Liver (tissue), 9 donors: ENCODE data around the gene PPP1R12A. TPM values are rescaled to one million over a fixed set of nuclear protein-coding genes. Genes with fewer than 3 reads are reported as not detected.

Experiments used
- DNase-seq: peaks from one replicate; pipeline ENCODE4 v3.0.0-alpha.2; 2017; ENCODE audit warnings: low spot score
- H3K27ac ChIP-seq, 2 donors: one replicate each; pipeline ENCODE4 v1.7.0; 2013; ENCODE audit warnings: inconsistent platforms in 2 of 2, low read length in 2 of 2, control low read depth in 1 of 2, low read depth in 1 of 2, mild to moderate bottlenecking in 1 of 2
- H3K27me3 ChIP-seq, 4 donors: one replicate each; pipeline versions ENCODE4 v1.6.1 to v1.7.0; 2013; ENCODE audit warnings: low read length in 3 of 4, inconsistent platforms in 1 of 4, mild to moderate bottlenecking in 1 of 4, moderate library complexity in 1 of 4; ENCODE audit not compliant: control insufficient read depth in 4 of 4, insufficient read depth in 4 of 4
- H3K36me3 ChIP-seq, 4 donors: one replicate each; pipeline versions ENCODE4 v1.6.1 to v1.7.0; 2013; ENCODE audit warnings: low read length in 3 of 4, mild to moderate bottlenecking in 3 of 4, low read depth in 1 of 4, moderate library complexity in 1 of 4; ENCODE audit not compliant: control insufficient read depth in 4 of 4, insufficient read depth in 3 of 4
- H3K4me1 ChIP-seq, 4 donors: one replicate each; pipeline versions ENCODE4 v1.6.1 to v1.7.0; 2013; ENCODE audit warnings: low read length in 3 of 4, mild to moderate bottlenecking in 3 of 4, moderate library complexity in 1 of 4; ENCODE audit not compliant: control insufficient read depth in 4 of 4, insufficient read depth in 4 of 4
- H3K4me3 ChIP-seq, 3 donors: one replicate each; pipeline versions ENCODE4 v1.6.1 to v1.7.0; 2013; ENCODE audit warnings: low read length in 3 of 3, control low read depth in 1 of 3, low read depth in 1 of 3, mild to moderate bottlenecking in 1 of 3
- H3K9ac ChIP-seq, 2 donors: one replicate each; pipeline ENCODE4 v1.7.0; 2013; ENCODE audit warnings: low read length in 2 of 2, mild to moderate bottlenecking in 2 of 2, moderate library complexity in 2 of 2, control low read depth in 1 of 2, low read depth in 1 of 2
- H3K9me3 ChIP-seq, 4 donors: one replicate each; pipeline versions ENCODE4 v1.6.1 to v1.7.0; 2013; ENCODE audit warnings: low read length in 3 of 4; ENCODE audit not compliant: control insufficient read depth in 4 of 4
- ATF3 ChIP-seq: IDR thresholded peaks from 2 replicates; pipeline ENCODE4 v1.6.1; 2016; ENCODE audit warnings: antibody characterized with exemption
- EGR1 ChIP-seq, 2 donors: IDR thresholded peaks; 2 replicates each; pipeline ENCODE4 v1.6.1; 2016 to 2018; ENCODE audit warnings: antibody characterized with exemption in 2 of 2, low read depth in 2 of 2
- FOXA1 ChIP-seq: IDR thresholded peaks from 2 replicates; pipeline ENCODE4 v1.6.1; 2016; ENCODE audit warnings: antibody characterized with exemption
- FOXA2 ChIP-seq: IDR thresholded peaks from 2 replicates; pipeline ENCODE4 v1.6.1; 2016; ENCODE audit warnings: antibody characterized with exemption
- GABPA ChIP-seq, 2 donors: IDR thresholded peaks in 1 of 2; conservative IDR thresholded peaks in 1 of 2; 2 replicates each; pipeline ENCODE4 v1.6.1; 2016; ENCODE audit warnings: antibody characterized with exemption in 2 of 2, mild to moderate bottlenecking in 1 of 2, moderate library complexity in 1 of 2
- HNF4A ChIP-seq, 2 donors: conservative IDR thresholded peaks; 2 replicates each; pipeline ENCODE4 v1.6.1; 2016; ENCODE audit warnings: antibody characterized with exemption in 2 of 2, mild to moderate bottlenecking in 2 of 2
- HNF4G ChIP-seq: IDR thresholded peaks from 2 replicates; pipeline ENCODE4 v1.6.1; 2016; ENCODE audit warnings: antibody characterized with exemption
- JUND ChIP-seq, 2 donors: IDR thresholded peaks; 2 replicates each; pipeline ENCODE4 v1.6.1; 2016; ENCODE audit warnings: antibody characterized with exemption in 2 of 2
- MAX ChIP-seq: IDR thresholded peaks from 2 replicates; pipeline ENCODE4 v1.6.1; 2016; ENCODE audit warnings: antibody characterized with exemption
- NR2F2 ChIP-seq: IDR thresholded peaks from 2 replicates; pipeline ENCODE4 v1.6.1; 2016; ENCODE audit warnings: antibody characterized with exemption
- RAD21 ChIP-seq, 2 donors: IDR thresholded peaks; 2 replicates each; pipeline ENCODE4 v1.6.1; 2016; ENCODE audit warnings: antibody characterized with exemption in 2 of 2, mild to moderate bottlenecking in 2 of 2
- REST ChIP-seq: IDR thresholded peaks from 2 replicates; pipeline ENCODE4 v1.6.1; 2016; ENCODE audit warnings: antibody characterized with exemption, mild to moderate bottlenecking
- SP1 ChIP-seq: IDR thresholded peaks from 2 replicates; pipeline ENCODE4 v1.6.1; 2018; ENCODE audit warnings: antibody characterized with exemption, mild to moderate bottlenecking
- TAF1 ChIP-seq: conservative IDR thresholded peaks from 2 replicates; pipeline ENCODE4 v1.6.1; 2016; ENCODE audit warnings: antibody characterized with exemption, mild to moderate bottlenecking
- YY1 ChIP-seq: IDR thresholded peaks from 2 replicates; pipeline ENCODE4 v1.6.1; 2016; ENCODE audit warnings: antibody characterized with exemption, mild to moderate bottlenecking
- ZBTB33 ChIP-seq: IDR thresholded peaks from 2 replicates; pipeline ENCODE4 v1.6.1; 2016; ENCODE audit warnings: antibody characterized with exemption
- WGBS: extraction: QIAGEN DNeasy Blood & Tissue Kit; methylation state at CpG from one replicate; pipeline ENCODE4 v1.1.7; 2013; 5-methylcytosine and 5-hydroxymethylcytosine counted together
- polyA plus RNA-seq, 2 donors: library from polyadenylated mRNA; stranded (reverse) in 1 of 2; unstranded in 1 of 2; fragments of 200-250 nt in 1 of 2; fragments of >200 nt in 1 of 2; fragmentation: Nextera tagmentation in 1 of 2; extraction: Ambion mirVana in 1 of 2; gene quantifications; one replicate each; pipeline versions ENCODE4 v1.2.1 to v1.2.3, GENCODE V29; 2013 to 2015
- total RNA-seq, 2 donors: library from RNA; depleted of rRNA; stranded (reverse); fragments of >200 nt; gene quantifications; one replicate each; pipeline ENCODE4 v1.2.3, GENCODE V29; 2014
- donor health status: healthy.
- donor health status: healthy.
- donor health status: healthy.
- donor health status: healthy.
- donor health status: healthy.

PPP1R12A gene
- total and polyA plus RNA-seq, 4 donors = 5.1 to 41.6 (median 27.8) TPM

- WGBS = 79% methylated on average over 6 of the region's 6 CpGs
- H3K27ac ChIP-seq = no peak overlapping the region
These were observed 49.2 kb upstream of the PPP1R12A start for GRCh38 chr12:79983986-79984620.

GRCh38 chr12:79983492-79983891 is 48.6 kb upstream of the PPP1R12A start:
- no peak overlapping the region for H3K27ac ChIP-seq
- H3K9me3 ChIP-seq = no peaks in the 10 kb centered on the region
- 94% methylated on average over 2 of the region's 2 CpGs for WGBS
- no peak overlapping the region for H3K4me3 ChIP-seq
- H3K4me1 ChIP-seq = no peaks in the 10 kb centered on the region
- H3K27me3 ChIP-seq = no peaks in the 10 kb centered on the region
- no peak overlapping the region for H3K9ac ChIP-seq
- no peak for DNase-seq
- H3K36me3 ChIP-seq = no peaks in the 10 kb centered on the region
- TF ChIP-seq HNF4A (conservative IDR thresholded peaks at IDR 0.05) (no peak), GABPA (IDR thresholded peaks at IDR 0.05 in 1 of 2, conservative IDR thresholded peaks at IDR 0.05 in 1 of 2) (no peak), YY1 (no peak), NR2F2 (no peak), JUND (IDR thresholded peaks at IDR 0.05) (no peak), ZBTB33 (no peak), HNF4G (no peak), RAD21 (IDR thresholded peaks at IDR 0.05) (no peak), TAF1 (no peak)

More at GRCh38 chr12:79983986-79984620, 49.2 kb upstream of the PPP1R12A start:
- Histone ChIP-seq H3K36me3 (no peaks in the 10 kb centered on the region), H3K27me3 (no peaks in the 10 kb centered on the region), H3K4me1 (no peaks in the 10 kb centered on the region), H3K4me3 (no peak overlapping the region), H3K9me3 (no peaks in the 10 kb centered on the region), H3K9ac (no peak overlapping the region)
- TF ChIP-seq MAX (no peak), FOXA2 (no peak), FOXA1 (no peak), EGR1 (IDR thresholded peaks at IDR 0.05; ENCODE audit: low read depth in 2 of 2) (no peak), ZBTB33 (no peak), REST (no peak), NR2F2 (no peak), YY1 (no peak), HNF4G (no peak), SP1 (no peak), RAD21 (IDR thresholded peaks at IDR 0.05) (no peak), ATF3 (no peak), GABPA (IDR thresholded peaks at IDR 0.05 in 1 of 2, conservative IDR thresholded peaks at IDR 0.05 in 1 of 2) (no peak)
- DNase-seq = no peak
